Measurements from ENCODE around the gene PTPRM.

DNA sequence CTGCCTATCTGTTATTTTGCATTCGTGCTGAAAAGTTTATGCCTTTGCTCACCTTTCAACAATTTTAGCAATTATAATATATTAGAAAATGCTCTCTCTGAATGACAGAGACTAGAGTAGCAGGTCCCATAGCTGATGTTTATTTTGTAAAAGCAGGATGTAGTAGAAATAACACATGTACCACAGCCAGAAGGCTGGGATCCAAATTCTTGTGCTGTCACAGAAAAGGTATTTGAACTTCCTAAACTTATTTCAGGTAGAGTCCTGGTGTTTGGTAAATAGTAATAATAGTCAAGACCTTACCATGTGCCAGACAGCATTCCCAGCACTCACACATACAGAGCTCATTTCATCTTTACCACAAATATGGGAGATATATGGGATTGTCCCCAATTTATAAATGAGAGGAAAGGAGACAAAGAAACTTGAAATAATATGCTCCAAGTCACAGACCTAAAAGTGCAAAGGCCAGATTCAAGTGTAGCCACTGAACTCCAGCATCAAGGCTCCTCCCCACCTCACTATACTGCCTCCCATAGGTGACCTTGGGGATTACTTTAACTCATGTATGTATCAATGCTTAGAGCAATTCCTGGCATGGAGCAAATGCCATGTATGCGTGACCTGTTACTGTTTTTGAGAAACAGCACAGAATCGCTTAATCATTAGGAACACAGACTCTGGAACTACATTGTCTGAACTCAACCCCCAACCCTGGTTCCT, 757.4 kb downstream of the PTPRM start:
- no peak for TF ChIP-seq EZH2 (IDR thresholded peaks at IDR 0.05; ENCODE audit: borderline replicate concordance, insufficient read depth, low read length, poor library complexity, severe bottlenecking)
- TF ChIP-seq, protein P1, sequence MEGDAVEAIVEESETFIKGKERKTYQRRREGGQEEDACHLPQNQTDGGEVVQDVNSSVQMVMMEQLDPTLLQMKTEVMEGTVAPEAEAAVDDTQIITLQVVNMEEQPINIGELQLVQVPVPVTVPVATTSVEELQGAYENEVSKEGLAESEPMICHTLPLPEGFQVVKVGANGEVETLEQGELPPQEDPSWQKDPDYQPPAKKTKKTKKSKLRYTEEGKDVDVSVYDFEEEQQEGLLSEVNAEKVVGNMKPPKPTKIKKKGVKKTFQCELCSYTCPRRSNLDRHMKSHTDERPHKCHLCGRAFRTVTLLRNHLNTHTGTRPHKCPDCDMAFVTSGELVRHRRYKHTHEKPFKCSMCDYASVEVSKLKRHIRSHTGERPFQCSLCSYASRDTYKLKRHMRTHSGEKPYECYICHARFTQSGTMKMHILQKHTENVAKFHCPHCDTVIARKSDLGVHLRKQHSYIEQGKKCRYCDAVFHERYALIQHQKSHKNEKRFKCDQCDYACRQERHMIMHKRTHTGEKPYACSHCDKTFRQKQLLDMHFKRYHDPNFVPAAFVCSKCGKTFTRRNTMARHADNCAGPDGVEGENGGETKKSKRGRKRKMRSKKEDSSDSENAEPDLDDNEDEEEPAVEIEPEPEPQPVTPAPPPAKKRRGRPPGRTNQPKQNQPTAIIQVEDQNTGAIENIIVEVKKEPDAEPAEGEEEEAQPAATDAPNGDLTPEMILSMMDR (IDR thresholded peaks at IDR 0.05; ENCODE audit: poor library complexity, severe bottlenecking): no peak
- TF ChIP-seq RAD21 (conservative IDR thresholded peaks at IDR 0.05): no peak
- no peak for TF ChIP-seq POLR2AphosphoS5 (IDR thresholded peaks at IDR 0.05)
- no peak for TF ChIP-seq TAF1 (IDR thresholded peaks at IDR 0.05; ENCODE audit: low read depth)
- TF ChIP-seq, protein P2, sequence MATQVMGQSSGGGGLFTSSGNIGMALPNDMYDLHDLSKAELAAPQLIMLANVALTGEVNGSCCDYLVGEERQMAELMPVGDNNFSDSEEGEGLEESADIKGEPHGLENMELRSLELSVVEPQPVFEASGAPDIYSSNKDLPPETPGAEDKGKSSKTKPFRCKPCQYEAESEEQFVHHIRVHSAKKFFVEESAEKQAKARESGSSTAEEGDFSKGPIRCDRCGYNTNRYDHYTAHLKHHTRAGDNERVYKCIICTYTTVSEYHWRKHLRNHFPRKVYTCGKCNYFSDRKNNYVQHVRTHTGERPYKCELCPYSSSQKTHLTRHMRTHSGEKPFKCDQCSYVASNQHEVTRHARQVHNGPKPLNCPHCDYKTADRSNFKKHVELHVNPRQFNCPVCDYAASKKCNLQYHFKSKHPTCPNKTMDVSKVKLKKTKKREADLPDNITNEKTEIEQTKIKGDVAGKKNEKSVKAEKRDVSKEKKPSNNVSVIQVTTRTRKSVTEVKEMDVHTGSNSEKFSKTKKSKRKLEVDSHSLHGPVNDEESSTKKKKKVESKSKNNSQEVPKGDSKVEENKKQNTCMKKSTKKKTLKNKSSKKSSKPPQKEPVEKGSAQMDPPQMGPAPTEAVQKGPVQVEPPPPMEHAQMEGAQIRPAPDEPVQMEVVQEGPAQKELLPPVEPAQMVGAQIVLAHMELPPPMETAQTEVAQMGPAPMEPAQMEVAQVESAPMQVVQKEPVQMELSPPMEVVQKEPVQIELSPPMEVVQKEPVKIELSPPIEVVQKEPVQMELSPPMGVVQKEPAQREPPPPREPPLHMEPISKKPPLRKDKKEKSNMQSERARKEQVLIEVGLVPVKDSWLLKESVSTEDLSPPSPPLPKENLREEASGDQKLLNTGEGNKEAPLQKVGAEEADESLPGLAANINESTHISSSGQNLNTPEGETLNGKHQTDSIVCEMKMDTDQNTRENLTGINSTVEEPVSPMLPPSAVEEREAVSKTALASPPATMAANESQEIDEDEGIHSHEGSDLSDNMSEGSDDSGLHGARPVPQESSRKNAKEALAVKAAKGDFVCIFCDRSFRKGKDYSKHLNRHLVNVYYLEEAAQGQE (IDR thresholded peaks at IDR 0.05; ENCODE audit: borderline replicate concordance): no peak
- TF ChIP-seq EP300 (conservative IDR thresholded peaks at IDR 0.05; ENCODE audit: poor library complexity, severe bottlenecking): no peak
- TF ChIP-seq MXI1 (conservative IDR thresholded peaks at IDR 0.05; ENCODE audit: poor library complexity, severe bottlenecking): no peak
- no peak for TF ChIP-seq SMC3 (conservative IDR thresholded peaks at IDR 0.05; ENCODE audit: poor library complexity)
